ENCODE data around the gene ALKBH7. TPM values are rescaled to one million over a fixed set of nuclear protein-coding genes. Genes with fewer than 3 reads are reported as not detected.
A peak's percentile ranks its signal among the peaks of the same experiment; 100 is the strongest.
"Not testable (repeated sequence)": the region's sequence is repeated elsewhere in the genome, so short reads cannot be mapped to it uniquely, and the experiment has no call there.

ALKBH7 gene
- total RNA-seq, 2 donors from 2014 or later = 29.2 to 31.3 TPM

DNA sequence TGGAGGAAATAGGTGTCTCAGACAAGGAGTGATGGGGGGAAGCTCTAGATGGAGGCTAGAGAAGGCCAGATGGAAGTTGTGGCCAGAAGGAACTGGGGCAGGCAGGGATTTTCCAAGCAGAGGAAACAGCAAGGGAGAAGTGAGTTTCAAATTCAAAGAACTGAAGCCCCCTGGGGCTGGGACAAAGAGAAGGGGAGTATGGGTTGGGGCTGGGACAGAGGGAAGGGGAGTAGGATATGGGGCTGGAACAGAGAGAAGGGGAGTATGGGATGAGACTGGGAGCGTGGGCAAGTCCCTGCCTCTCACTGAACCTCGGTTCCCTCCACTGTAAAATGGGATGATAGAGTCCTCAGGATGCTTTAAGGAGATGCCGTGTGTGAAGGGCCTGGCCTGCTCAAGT is 22.2 kb downstream of the ALKBH7 start:
- peak overlapping the region; percentile 59 for H3K4me3 Mint-ChIP-seq
- peaks cover 20 to 25% of the 10 kb centered on the region in 2 donors for H3K4me1 Mint-ChIP-seq (ENCODE audit: low read depth in 2 of 2)
- no peak for ATAC-seq
- no peaks in the 10 kb centered on the region for H3K9me3 Mint-ChIP-seq
- DNase-seq (ENCODE audit: low spot score) = no peak
- H3K27ac Mint-ChIP-seq = peak overlapping the region; percentile 92 to 94
- H3K36me3 Mint-ChIP-seq = no peaks in the 10 kb centered on the region
- no peaks in the 10 kb centered on the region for H3K27me3 Mint-ChIP-seq

DNA sequence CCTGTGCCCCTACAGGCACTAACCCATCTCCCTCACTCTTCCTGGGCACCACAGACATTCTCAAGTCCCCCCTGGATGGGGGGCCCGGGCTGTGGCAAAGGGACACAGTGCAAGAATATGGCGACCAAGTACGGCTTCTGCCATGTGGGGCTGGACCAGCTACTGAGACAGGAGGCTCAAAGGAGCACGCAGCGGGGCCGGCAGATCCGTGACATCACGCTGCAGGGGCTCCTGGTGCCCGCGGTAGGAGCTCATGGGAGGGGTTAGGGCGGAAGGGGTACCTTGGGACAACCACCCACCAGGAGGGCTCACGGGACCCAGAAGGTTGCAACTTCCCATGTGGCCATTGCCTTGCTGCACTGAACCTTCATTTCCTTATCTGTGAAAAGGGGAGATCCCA is 23.7 kb downstream of the ALKBH7 start:
- no peak for DNase-seq (ENCODE audit: low spot score)
- Mint-ChIP-seq H3K27ac (no peak overlapping the region), H3K36me3 (no peaks in the 10 kb centered on the region), H3K4me1 (ENCODE audit: low read depth in 2 of 2) (peaks cover 20 to 21% of the 10 kb centered on the region in 2 donors), H3K27me3 (no peaks in the 10 kb centered on the region), H3K9me3 (no peaks in the 10 kb centered on the region), H3K4me3 (no peak overlapping the region)
- ATAC-seq = no peak

DNA sequence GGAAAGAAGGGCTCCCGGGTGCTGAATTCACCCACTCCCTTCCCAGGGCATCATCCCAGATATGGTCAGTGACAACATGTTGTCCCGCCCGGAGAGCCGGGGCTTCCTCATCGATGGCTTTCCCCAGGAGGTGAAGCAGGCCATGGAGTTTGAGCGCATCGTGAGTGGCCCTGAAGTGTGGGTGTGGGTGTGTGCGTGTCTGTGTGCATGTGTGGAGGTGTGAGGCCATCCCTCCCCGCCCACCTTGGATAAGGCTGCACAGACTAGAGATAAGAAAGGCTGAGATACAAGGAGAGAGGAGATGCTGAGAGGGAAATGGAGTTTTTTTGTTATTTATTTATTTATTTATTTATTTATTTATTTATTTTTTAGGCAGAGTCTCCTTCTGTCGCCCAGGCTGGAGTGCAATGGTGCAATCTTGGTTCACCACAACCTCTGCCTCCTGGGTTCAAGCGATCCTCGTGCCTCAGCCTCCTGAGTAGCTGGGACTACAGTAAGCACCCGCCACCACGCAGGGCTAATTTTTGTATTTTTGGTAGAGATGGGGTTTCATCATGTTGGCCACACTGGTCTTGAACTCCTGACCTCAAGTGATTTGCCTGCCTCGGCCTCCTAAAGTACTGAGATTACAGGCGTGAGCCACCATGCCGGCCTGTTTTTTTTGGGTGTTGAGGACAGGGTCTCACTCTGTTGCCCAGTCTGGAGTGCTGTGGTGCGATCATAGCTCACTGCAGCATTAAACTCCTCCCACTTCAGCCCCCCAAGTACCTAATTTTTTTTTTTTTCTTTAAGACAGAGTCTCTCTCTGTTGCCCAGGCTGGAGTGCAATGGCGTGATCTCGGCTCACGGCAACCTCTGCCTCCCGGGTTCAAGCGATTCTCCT is 27.7 kb downstream of the ALKBH7 start:
- not testable (repeated sequence) for H3K4me1 Mint-ChIP-seq (ENCODE audit: low read depth in 2 of 2); H3K27me3 Mint-ChIP-seq; H3K4me3 Mint-ChIP-seq; ATAC-seq; H3K9me3 Mint-ChIP-seq; DNase-seq (ENCODE audit: low spot score); H3K36me3 Mint-ChIP-seq; H3K27ac Mint-ChIP-seq

DNA sequence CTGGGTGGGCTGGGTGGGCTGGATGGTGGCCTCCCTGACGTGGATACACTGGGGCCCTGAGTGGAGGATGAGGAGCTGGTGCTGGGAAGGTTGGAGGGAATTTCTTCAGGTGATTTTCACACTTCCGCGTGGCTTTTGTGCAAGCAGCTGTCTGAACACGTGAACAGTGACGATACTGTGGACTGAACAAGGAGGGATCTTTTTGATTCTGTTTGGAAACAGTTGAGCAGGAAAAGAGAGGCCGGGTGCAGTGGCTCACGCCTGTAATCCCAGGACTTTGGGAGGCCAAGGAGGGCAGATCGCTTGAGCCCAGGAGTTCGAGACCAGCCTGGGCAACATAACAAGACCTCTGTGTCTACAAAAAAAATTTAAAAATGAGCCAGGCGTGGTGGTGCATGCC is 29.5 kb downstream of the ALKBH7 start:
- ATAC-seq = no peak
- H3K9me3 Mint-ChIP-seq = no peaks in the 10 kb centered on the region
- H3K27me3 Mint-ChIP-seq = no peaks in the 10 kb centered on the region
- H3K36me3 Mint-ChIP-seq = no peaks in the 10 kb centered on the region
- H3K27ac Mint-ChIP-seq = no peak overlapping the region
- H3K4me3 Mint-ChIP-seq = no peak overlapping the region
- no peak for DNase-seq (ENCODE audit: low spot score)
- H3K4me1 Mint-ChIP-seq (ENCODE audit: low read depth in 2 of 2) = no peaks in the 10 kb centered on the region

DNA sequence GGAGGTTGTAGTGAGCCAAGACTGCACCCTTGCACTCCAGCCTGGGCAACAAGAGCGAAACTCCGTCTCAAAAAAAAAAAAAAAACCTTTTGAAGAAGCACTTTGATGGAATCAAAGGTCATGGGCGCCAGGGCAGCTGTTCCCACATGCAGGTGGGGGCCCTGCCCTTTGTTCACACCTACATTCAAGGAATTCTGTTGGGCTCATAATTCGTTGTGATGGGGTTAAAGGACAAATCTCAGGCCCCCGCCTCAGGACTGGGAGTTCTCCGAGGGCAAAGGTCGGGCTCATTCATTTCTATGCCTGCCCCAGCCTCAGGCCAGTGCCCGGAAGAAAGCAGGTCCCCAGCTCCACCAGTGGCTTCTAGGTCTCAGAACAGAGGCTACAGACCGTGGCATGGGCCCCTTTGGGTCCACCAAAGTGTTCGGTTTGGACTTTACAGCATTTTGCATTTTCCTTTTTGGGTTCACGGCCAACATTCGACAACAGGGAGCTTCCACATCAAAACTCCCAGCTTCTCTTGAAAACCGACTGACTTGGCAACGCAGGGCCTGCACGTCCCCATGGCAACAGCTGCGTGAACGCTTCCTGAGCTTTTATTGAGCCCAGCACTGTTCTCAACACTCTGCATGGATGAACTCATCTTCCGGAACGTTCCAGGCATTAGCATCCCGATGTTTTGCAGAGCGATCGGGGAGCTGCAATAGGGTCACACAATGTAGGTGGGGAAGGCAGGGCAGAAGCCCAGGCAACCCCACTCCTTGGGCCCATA is 30.4 kb downstream of the ALKBH7 start:
- H3K4me3 Mint-ChIP-seq = no peak overlapping the region
- no peaks in the 10 kb centered on the region for H3K36me3 Mint-ChIP-seq
- H3K9me3 Mint-ChIP-seq = no peaks in the 10 kb centered on the region
- ATAC-seq (no peak), DNase-seq (ENCODE audit: low spot score) (no peak)
- H3K4me1 Mint-ChIP-seq (ENCODE audit: low read depth in 2 of 2) = no peaks in the 10 kb centered on the region
- H3K27me3 Mint-ChIP-seq = no peaks in the 10 kb centered on the region
- no peak overlapping the region for H3K27ac Mint-ChIP-seq

DNA sequence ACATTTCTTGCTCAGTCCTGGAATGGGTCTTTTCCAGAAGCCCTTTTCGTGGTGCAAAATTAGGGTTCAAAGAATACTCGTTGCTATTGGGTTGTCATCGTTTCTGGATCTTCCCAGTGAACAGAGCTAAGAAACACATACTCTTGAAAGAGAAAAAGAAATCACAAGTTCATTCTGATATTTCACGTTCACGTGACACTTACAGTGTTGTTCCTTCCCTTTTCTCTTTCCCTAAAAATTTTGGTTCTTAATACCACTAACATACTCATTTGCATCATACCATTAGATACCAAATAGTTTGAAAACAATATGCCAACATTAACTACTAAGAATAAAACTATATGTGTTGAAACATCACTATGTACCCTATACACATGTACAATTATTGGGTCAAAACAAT is 33.8 kb downstream of the ALKBH7 start:
- Mint-ChIP-seq H3K27me3 (no peaks in the 10 kb centered on the region), H3K27ac (no peak overlapping the region), H3K4me3 (no peak overlapping the region), H3K36me3 (no peaks in the 10 kb centered on the region), H3K9me3 (no peaks in the 10 kb centered on the region), H3K4me1 (ENCODE audit: low read depth in 2 of 2) (no peaks in the 10 kb centered on the region)
- DNase-seq (ENCODE audit: low spot score) (no peak), ATAC-seq (no peak)

DNA sequence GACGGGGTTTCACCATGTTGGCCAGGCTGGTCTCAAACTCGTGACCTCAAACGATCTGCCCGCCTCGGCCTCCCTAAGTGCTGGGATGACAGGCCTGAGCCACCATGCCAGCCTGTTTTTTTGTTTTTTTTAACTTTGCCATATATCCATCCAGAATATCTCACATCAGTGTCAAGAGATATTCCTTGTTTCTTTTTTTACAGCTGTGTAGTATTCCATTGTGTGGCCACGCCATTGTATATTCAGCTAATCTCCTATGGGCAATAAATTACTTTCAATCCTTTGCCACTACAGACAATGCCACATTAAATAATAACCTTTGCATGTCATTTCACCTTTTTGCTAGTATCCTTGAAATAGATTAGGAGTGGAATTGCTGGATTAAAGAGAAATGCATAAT is 36.8 kb downstream of the ALKBH7 start:
- DNase-seq (ENCODE audit: low spot score) = no peak
- Mint-ChIP-seq H3K9me3 (no peaks in the 10 kb centered on the region), H3K4me1 (ENCODE audit: low read depth in 2 of 2) (no peaks in the 10 kb centered on the region), H3K4me3 (no peak overlapping the region), H3K27me3 (no peaks in the 10 kb centered on the region), H3K36me3 (no peaks in the 10 kb centered on the region), H3K27ac (no peak overlapping the region)
- ATAC-seq = no peak

DNA sequence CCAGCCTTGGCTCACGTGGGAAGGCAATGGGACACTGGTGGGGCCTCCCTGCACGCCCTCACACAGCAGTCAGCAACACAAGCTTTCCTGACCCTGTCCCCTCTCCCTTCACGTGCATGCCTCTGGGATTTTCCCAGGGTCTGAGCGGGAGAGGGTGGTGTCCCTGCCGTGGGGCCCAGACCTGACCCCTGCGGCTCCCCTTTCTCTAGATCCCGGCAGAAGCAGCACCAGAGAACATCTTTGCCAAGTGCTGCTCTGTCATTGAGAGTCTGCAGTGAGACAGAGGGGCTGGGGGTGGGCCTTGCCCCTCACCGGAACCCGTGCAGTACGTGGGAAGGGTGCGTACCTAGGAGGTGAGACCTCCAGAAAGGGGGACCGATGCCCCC is 39.5 kb downstream of the ALKBH7 start:
- Mint-ChIP-seq H3K36me3 (no peaks in the 10 kb centered on the region), H3K27me3 (no peaks in the 10 kb centered on the region), H3K27ac (no peak overlapping the region), H3K4me3 (no peak overlapping the region), H3K4me1 (ENCODE audit: low read depth in 2 of 2) (no peaks in the 10 kb centered on the region), H3K9me3 (no peaks in the 10 kb centered on the region)
- DNase-seq (ENCODE audit: low spot score) (no peak), ATAC-seq (peak in 1 of 2 donors; percentile 19)

DNA sequence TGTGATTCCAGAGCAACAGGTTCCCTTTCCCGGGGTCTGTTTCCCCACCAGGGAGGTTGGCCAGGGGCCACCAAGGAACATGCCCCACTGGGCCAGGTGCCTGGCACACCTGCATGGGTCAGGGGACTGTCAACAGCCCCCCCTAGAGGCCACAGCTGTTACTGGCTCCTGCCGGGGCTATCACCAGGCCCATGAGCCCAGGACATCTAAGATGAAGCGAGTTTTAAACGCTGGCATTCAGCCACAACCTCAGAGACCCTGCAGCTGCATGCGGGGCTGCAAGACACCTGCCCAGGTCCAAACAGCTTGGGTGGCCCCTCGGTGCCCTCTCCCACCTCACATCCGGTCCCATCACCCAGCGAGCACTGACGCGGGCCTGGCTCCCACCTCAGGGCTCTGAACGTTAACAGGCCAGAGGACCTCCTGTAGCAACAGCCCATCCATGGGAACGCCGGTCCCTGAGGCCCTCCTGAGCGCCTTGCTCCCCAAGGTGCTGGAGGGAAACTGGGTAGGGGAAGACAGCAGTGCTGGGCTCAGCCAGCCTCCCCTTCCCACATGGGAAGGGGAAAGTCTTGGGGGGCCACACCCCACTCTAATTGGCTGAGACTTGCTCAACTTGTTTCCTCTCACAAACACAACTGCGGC is 40.0 kb downstream of the ALKBH7 start:
- DNase-seq (ENCODE audit: low spot score) (no peak), ATAC-seq (peak; percentile 34 to 50)
- no peak overlapping the region for H3K4me3 Mint-ChIP-seq
- H3K9me3 Mint-ChIP-seq = no peaks in the 10 kb centered on the region
- no peak overlapping the region for H3K27ac Mint-ChIP-seq
- H3K36me3 Mint-ChIP-seq = no peaks in the 10 kb centered on the region
- no peaks in the 10 kb centered on the region for H3K4me1 Mint-ChIP-seq (ENCODE audit: low read depth in 2 of 2)
- no peaks in the 10 kb centered on the region for H3K27me3 Mint-ChIP-seq

DNA sequence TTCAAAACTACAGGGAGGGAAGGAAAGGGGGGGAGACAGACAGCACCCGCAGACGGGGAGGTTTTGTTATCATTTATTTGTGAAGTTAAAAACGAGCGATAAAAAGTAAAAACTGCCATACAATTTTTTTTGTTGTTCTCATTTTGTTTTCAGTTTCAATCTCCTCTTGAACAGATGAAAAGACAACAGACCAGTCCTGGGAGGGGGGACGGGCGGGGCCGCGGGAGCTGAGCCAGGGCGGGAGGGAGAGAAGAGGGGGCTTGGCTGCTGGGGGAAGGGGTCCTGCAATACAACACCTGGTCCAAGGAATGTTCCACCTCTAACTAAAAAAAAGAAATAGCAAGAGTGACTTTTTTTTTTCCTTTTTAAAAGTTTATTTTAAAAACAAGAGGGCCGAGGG is 40.7 kb downstream of the ALKBH7 start:
- DNase-seq (ENCODE audit: low spot score) (no peak), ATAC-seq (no peak)
- Mint-ChIP-seq H3K27me3 (no peaks in the 10 kb centered on the region), H3K36me3 (no peaks in the 10 kb centered on the region), H3K4me1 (ENCODE audit: low read depth in 2 of 2) (no peaks in the 10 kb centered on the region), H3K27ac (no peak overlapping the region), H3K4me3 (no peak overlapping the region), H3K9me3 (no peaks in the 10 kb centered on the region)

DNA sequence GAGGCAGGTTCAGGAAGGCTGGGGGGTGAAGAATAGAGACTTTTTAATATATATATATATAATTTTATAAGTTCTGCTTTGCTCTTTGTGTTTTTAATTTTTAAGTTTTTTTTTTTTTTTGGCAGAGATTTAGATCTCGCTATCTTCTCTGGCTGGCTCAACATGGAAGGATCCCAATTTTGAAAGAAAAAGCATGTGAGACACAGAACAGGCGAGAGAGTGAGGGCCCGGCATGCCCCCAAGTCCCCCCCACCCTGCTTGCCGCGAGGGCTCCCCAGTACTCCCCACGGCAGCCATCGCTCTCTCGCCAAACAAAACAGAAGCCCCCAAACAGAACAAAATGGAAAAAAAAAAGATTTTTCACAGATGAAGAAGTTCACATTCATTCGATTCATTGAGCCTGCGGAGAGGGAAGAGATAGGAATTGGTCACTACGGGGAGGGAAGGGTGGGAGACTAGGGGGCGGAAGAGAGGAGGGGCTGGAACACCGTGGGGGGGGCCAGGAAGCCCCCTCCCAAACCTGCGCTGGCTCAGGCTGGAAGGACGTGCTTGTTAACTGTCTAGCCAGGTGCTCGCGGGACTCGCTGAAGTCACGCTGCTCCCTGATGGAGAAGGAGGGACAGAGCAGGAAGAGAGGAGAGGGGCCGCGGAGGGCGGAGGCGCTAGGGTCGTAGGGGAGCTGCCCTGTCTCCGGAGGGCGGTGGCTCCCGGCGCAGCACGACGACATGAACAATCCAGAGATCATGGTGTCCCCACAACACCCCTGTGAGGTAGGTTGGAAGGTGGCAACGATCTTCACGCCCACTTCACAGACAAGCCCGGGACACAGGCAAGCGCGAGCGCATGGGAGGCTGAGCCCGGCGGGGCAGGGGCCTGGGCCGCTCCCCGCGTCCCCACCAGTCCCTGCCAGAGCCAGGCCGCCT is 41.4 kb downstream of the ALKBH7 start:
- Mint-ChIP-seq H3K9me3 (no peaks in the 10 kb centered on the region), H3K27me3 (no peaks in the 10 kb centered on the region), H3K27ac (no peak overlapping the region), H3K36me3 (no peaks in the 10 kb centered on the region), H3K4me3 (no peak overlapping the region), H3K4me1 (ENCODE audit: low read depth in 2 of 2) (no peaks in the 10 kb centered on the region)
- DNase-seq (ENCODE audit: low spot score) (no peak), ATAC-seq (no peak)

DNA sequence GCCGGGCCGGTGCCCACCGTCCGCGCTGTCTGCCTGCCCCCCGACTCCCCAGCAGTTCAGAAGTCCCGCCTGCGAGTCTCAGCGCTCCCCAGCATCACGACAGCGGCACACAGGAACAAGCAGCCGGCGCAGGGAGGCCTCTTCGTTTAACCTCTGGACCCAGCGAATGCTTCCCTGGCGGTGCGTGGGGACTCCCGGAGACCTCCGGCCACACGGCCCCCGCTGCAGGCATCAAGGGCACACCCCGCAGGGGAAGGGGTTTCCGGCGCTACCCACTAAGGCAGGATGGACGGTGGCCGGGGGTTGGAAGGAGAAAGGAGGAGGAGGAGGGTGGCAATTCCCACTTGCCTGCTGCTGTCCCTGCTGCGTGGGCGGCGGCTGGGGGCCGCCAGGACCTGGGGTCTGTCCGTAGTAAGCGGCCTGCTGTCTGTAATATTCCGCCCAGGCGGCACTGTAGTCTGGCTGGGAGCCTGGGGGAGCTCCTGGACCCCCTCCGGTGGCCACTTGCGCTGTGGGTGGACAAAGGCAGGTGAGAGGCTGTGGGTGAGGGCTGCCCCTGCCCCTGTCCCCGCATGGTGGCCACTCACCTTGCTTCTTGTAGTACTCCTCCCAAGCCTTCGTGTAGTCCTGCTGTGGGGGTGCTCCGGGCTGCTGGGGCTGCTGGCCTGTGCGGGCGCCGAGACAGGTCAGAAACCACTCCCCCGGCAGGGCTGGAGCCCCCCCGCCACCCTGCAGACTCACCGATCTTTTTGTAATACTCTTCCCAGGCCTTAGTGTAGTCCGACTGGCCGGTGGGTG is 42.4 kb downstream of the ALKBH7 start:
- H3K9me3 Mint-ChIP-seq = no peaks in the 10 kb centered on the region
- DNase-seq (ENCODE audit: low spot score) = no peak
- H3K36me3 Mint-ChIP-seq = no peaks in the 10 kb centered on the region

More for the DNA sequence above, 42.4 kb downstream of the ALKBH7 start:
- peak in 1 of 2 donors; percentile 7 for ATAC-seq
- no peak overlapping the region for H3K4me3 Mint-ChIP-seq
- no peak overlapping the region for H3K27ac Mint-ChIP-seq
- no peaks in the 10 kb centered on the region for H3K27me3 Mint-ChIP-seq
- peaks cover 0 to 1% of the 10 kb centered on the region in 2 donors for H3K4me1 Mint-ChIP-seq (ENCODE audit: low read depth in 2 of 2)

Measured in natural killer cell treated with Interleukin-12 subunit alpha and Interleukin-12 subunit beta and Interleukin-15 and Interleukin-18, amount 100 ng/mL, for 72 hours (primary cell).